Stimulated activated naive CD4-positive, alpha-beta T cell (primary cell): ENCODE results near the gene MAPKAPK3.

Source experiments
- DNase-seq, 6 experiments: peaks; one replicate each; lab custom pipeline; 2025; lab: John Stamatoyannopoulos, UW

Gene MAPKAPK3

DNA sequence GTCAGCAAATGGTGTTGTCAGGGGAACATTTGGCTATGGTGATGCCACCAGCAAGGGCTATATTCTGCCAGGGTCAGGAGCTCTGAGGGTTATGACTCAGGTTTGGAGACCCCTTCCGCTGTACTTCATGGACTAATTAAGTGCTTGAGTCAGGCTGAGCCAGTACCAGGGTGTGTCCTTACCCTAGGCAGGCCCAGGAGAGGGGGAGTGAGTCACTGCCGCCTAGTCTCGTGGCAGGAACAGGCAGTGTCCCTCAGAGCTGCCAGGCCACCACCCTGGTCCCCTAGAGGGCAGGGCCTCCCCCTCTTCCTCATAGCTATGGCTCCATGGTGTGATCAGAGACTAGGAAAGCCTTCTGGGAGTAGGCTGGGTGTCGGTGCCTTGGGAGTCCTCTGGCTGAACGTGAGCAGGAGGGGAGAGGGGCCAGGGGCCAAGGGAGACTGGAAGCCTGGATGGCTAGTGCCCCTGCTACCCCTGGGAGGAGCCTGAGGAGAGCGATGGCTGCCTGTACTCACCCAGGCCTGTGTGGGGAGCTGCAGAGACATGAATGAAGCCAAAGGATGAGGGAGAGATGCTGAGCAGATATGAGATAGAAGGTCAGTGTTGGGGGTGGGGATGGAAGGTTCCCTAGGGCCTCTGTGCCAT, 10.6 kb downstream of the MAPKAPK3 start:
- DNase-seq, result no peak

DNA sequence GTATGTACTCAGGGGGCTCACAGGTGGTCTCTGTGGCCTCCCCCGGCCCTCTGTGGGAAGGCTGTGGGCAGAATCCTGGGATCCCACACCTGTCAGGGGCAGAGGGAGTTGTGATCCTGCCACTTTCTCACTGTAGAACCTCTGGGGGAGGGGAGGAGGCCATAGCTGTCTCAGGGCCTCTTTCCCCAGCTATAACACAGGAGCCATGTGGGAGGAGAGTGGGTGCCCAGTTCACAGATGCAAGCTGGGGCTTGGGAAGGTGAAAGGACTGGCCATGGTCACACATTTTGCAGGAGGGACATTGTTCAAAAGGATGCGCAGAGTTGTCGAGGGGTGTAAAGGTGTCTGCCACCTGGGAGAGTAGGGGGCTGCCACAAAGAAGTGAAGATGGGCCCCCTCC, 11.7 kb downstream of the MAPKAPK3 start:
- no peak for DNase-seq

GRCh38 chr3:50630394-50630793, 13.4 kb downstream of the MAPKAPK3 start:
- no peak for DNase-seq

DNA sequence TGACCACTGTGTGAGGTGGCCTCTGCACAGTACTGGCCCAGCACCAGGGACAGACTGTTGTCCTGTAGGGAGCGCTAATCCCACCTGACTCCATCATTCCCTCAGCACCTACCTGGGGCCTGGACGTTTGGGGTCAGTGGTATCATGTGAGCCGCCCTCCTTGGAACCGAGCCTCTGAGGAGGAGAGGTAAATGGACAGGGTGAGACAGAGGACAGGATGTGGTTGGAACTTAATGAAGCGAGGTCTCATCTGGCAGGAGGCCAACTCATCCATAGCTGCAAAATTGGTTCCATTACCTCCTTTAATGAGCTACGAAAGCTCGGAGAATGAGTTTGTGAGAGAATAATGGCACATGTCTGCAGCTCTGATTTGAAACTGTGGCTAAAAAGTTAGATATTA, 13.9 kb downstream of the MAPKAPK3 start:
- no peak for DNase-seq

GRCh38 chr3:50632450-50632849, 15.5 kb downstream of the MAPKAPK3 start:
- no peak for DNase-seq

DNA sequence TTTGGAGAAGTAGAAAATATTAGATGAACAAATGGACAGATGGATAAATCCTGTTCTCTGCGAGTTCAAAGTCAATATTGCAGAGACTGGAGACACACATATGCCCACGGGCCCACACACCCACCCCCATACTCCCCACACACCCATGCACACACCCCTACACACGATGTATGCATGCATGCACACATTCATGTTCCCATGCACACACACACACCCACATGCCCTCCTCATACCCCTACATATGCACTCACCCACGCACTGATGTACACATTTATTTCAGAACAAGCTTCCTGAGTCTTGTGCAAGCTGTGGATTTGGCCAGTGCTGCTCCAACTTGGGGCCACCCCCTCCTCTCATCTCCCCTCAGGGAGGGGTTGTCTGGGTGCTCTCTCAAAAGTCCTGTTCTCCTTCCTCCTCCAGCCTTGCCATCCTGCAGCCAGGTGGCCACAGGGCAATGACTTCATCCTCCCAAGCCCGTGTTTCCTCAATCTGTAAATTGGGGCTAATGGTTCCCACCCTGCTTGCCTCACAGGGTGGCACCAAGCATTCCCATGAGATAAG, 16.4 kb downstream of the MAPKAPK3 start:
- DNase-seq, result no peak

DNA sequence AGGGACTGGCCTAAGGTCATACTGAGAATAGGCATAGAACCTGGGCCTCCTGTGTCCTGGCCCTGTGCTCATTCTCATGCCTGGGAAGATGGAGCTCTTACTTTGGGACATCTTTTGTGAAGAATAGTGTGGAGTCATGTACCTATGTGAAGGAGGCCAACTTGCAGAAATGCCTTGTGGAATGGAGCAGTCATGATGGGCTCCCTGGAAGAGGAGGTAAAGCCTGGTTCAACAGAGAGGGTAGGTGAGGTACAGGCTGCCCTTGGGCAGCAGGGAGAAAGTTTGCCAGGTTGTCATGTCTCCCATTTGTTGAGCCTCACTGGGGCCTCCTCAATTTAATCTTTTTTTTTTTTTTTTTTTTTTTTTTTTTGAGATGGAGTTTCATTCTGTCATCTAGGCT, 18.1 kb downstream of the MAPKAPK3 start:
- DNase-seq, result no peak

- no peak for DNase-seq
These were observed 20.1 kb downstream of the MAPKAPK3 start for GRCh38 chr3:50637011-50637410.

GRCh38 chr3:50637945-50638344, 21.0 kb downstream of the MAPKAPK3 start:
- no peak for DNase-seq

DNA sequence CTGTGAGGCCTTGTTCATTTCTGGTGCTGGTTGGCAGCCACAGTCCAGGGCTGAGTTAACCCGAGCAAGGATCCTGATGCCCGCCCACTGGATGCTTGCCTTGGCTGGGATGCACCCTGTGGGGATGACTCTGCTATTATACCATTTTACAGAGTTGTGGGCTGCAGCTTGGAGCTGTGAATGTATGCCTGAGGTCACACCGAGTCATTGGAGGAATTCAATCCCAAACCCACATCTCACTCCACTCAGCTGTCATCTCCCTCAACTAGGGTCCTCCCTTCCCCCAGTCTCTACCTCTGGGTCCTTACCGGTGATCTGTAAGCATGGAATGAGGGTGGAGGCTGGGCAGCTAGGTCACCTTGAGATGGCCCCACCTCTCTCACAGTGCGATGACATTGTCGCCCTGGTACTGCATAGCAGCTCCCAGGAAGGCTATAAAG, 22.1 kb downstream of the MAPKAPK3 start:
- no peak for DNase-seq

GRCh38 chr3:50642382-50642781, 25.4 kb downstream of the MAPKAPK3 start:
- no peak for DNase-seq

DNA sequence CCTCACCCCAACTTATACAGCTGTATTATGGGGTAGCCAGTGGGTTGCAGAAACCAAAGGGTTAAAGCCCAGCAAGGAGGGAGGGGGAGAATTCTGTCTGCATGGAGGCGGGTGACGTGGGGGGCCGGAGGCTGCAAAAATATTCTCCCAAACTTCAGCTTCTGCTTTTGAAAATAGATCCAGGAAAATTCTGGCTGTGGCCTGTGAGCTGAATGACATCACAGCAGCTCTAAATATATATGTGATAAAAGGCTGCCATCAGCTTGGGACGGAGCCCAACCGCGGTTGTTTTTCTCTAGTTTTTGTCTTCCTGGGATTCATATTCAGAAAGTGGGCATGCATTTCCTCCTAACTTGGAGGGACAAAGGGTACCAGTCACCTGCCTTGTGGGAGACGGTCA, 27.6 kb downstream of the MAPKAPK3 start:
- no peak for DNase-seq

GRCh38 chr3:50645378-50645777, 28.4 kb downstream of the MAPKAPK3 start:
- DNase-seq, result no peak

DNA sequence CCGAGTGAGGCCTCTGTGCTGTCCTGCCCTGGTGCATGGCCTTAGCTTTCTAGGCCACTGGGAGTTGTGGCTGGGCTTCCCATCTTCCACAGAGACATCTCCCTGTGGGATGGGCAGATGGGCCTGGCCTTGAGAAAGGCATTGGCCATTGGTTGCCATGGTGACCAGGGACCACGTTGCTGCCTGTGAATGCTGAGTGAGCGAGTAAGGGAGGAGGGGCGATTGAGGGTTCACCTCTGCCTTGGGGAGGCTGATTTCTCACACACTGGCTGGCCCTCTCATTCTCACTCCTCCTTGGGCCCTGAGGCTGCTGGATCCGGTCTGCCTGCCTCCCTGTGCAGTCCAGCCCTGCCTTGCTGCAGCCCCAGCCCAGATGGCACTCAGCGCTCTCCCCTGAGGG, 31.4 kb downstream of the MAPKAPK3 start:
- DNase-seq, result no peak

- DNase-seq, result no peak
These were observed 32.0 kb downstream of the MAPKAPK3 start for GRCh38 chr3:50648944-50649343.

- no peak for DNase-seq
These were observed 32.5 kb downstream of the MAPKAPK3 start for GRCh38 chr3:50649451-50649931.

DNA sequence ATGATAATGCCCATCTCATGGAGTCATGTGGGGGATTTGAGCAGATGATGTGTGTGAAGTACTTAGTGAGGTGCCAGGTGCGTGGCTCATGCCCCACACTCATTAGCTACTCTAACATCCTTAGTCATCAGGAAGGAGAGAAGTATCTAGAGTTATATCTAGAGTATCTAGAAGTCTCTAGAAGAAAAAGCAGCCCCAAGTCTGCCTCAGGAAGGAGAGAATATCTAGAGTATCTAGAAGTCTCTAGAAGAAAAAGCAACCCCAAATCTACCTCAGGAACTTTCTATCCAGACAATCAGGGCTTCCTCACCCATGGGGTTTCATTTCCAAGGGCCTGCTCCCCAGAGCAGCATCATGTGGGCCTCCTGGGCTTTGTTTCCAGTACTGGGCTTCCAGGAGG, 33.1 kb downstream of the MAPKAPK3 start:
- DNase-seq, result no peak

GRCh38 chr3:50651445-50651844, 34.5 kb downstream of the MAPKAPK3 start:
- no peak for DNase-seq

DNA sequence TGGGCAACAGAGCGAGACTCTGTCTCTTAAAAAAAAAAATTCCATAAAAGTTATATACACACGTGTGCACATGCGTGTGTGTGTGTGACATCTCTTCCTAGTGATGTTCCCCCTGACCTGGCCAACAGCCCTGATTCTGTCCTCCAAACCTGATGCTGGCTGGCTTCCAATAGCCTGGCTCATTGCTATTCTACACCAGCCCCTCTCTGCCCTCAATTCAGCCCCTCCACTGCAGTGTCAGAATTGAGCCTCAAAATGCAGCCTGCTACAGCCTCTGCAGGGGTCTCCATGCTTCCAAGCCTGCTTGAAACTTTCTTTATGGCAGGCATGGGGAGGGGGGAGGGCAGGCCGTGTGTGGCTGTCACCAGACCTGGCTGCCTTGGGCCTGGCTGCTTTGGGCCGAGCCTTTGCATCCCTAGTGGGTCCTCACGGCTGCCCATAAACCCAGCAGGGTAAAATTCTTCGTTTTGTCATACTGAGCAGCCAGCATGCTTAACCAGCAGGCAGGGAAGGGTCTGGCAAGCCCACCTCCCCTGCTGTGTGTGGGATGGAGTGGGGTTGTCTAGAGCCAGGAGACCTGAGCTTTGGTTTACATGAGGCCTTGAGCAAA, 35.1 kb downstream of the MAPKAPK3 start:
- DNase-seq, result no peak

GRCh38 chr3:50652709-50653108, 35.8 kb downstream of the MAPKAPK3 start:
- DNase-seq, result peak in 5 of 6 experiments; percentile 8 to 53 (median 37)

- DNase-seq, result no peak
These were observed 37.1 kb downstream of the MAPKAPK3 start for GRCh38 chr3:50653937-50654595.

DNA sequence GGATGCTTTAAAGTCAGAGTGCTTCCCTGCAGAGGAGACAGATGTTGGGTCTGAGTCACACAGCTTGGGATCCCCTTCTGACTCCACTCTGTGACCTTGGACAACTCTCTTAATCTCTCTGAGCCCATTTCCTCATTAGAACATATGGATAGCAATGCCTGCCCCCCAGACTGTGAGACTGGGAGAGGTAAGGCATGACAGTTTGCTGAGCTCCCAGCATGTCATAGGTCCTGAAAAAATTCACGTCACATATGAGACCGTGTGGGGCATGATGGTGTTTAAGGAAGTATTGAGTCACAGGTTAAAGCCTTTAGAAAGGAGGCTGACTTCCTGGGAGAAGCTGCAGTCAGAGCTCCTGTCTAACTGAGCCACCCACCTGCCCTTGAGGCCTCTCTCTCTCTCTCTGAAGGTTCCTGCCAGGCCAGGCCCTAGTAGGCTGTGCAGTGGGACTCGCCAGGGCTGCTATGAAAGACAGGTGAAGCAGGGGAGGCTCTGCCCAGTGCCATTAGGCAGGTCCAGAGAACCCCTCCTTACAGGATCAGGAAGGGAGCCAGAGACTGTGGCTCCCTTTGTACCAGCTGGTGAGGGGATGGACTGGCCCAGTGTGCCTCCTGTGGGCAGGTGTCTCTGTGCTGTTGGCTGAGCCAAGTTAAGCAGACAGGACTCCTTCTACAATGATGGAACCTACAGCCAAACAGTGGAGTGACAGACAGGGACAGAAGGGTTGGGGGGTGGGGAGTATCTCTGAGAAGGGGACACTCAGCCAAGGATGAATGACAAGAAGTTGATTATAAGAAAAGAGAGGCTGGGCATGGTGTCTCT, 38.3 kb downstream of the MAPKAPK3 start:
- DNase-seq, result no peak
